ENCODE data around the gene IGFBP1.
A peak's percentile ranks its signal among the peaks of the same experiment; 100 is the strongest.

Gene IGFBP1

DNA sequence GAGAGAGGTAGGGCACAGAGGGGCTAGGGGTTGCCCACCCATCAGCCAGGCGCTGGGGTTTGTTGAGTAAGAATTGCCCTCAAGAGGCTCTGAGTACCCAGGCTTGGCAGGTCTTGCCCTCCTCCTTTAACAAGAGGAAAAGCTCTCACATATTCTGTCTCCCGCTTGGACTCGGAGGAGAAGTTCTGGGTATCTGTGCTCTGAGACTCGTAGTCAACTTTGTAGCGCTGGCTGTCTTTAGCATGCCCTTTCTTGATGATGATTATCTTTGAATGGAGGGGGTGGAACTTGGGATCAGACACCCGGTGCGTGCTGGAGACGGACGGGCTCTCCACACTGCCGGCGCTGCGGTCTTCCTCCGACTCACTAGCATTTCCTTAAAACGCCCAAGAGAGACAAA, 28.8 kb downstream of the IGFBP1 start:
- no peak for TF ChIP-seq ZFX (IDR thresholded peaks at IDR 0.05)
- TF ChIP-seq, protein P1, sequence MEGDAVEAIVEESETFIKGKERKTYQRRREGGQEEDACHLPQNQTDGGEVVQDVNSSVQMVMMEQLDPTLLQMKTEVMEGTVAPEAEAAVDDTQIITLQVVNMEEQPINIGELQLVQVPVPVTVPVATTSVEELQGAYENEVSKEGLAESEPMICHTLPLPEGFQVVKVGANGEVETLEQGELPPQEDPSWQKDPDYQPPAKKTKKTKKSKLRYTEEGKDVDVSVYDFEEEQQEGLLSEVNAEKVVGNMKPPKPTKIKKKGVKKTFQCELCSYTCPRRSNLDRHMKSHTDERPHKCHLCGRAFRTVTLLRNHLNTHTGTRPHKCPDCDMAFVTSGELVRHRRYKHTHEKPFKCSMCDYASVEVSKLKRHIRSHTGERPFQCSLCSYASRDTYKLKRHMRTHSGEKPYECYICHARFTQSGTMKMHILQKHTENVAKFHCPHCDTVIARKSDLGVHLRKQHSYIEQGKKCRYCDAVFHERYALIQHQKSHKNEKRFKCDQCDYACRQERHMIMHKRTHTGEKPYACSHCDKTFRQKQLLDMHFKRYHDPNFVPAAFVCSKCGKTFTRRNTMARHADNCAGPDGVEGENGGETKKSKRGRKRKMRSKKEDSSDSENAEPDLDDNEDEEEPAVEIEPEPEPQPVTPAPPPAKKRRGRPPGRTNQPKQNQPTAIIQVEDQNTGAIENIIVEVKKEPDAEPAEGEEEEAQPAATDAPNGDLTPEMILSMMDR (conservative IDR thresholded peaks at IDR 0.05) = no peak
- no peak overlapping the region for H3K27ac ChIP-seq

DNA sequence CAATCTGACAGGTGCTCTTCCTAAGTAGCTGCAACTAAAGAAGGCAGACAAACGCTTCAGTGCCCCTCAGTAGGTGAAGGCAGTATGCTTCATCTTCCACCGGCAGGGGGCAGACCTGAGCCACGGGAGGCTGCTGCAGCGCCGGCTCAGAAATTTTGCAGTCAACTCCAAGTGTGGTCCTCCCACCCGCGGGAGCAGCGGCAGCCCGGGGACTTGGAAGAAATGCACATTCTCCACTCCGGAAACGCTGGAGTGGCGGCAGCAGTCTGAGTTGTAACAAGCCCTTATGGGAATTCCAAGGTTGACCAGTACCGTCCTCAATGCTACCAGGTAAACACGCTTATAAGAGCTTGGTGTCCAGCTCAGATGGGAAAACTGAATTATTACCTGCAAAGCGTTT, 29.4 kb downstream of the IGFBP1 start:
- TF ChIP-seq, protein P1 (conservative IDR thresholded peaks at IDR 0.05) = peak; percentile 97
- TF ChIP-seq ZFX (IDR thresholded peaks at IDR 0.05) = no peak
- no peak overlapping the region for H3K27ac ChIP-seq

DNA sequence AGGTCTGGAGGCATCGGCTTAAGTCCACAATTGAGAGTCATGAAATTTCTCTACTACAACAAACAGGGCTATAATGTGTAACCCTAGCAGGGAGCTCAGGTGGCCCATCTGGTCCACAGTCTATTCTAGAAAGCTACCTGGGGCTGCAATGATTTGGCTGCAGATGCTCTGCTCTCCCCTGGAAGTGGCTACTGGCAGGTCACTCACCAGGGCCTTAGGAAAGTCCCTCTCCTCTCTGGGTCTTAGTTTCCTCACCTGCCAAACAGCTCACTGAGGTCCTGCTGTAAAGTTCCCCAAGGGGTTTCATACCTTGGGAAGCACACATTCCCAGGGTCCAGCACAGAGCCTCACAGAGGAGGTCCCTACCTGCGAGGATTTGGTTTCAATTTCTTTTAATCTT, 30.3 kb downstream of the IGFBP1 start:
- no peak overlapping the region for H3K27ac ChIP-seq
- TF ChIP-seq ZFX (IDR thresholded peaks at IDR 0.05) = no peak
- TF ChIP-seq, protein P1 (conservative IDR thresholded peaks at IDR 0.05) = no peak

DNA sequence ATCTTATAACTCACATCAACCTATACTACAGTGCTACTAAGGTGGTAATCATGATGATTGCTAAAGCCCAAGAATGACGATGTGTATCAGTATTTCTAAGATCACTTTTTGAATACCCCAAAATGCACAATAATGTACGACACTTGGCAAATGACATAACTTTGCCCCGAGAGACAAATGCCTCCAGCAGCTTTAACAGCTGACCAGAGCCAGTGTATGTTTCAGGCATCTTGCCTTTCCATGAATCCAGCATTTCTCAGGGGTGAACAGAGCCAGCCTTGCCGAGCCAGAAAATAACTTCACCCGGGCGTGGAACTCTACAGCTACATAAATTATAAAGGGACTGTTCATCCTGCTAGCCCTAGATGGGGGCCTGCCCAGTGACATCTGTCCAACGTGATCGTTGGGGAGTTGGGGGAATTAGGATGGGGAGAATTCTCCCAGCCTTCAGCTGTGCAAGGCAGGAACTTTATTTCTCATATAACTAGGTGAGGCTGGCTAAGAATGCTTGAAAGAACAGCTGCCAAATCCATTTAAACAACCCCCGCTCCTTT, 31.0 kb downstream of the IGFBP1 start:
- no peak for TF ChIP-seq ZFX (IDR thresholded peaks at IDR 0.05)
- TF ChIP-seq, protein P1 (conservative IDR thresholded peaks at IDR 0.05) = no peak
- H3K27ac ChIP-seq = no peak overlapping the region

DNA sequence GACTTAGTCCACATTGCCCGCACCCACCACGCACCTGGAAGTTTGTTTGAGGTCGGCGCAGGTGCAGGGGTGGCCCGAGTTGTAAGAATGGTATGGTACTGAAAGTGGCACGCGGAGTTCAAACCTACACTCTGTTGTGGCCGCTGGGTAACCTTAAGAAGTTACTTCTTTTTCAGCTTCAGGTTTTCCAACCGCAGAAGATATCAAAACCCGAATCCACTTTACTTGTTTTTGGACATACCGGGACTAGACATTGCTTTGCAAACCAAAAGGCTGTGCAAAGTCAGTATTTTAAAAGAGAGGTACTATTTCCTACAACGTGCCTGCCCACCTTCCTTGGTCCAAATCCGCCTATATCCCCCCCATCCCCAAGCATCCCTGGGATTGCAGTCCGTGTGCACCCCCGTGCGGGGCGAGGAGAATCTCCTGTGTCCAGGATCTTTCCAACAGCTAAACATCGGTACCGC, 31.7 kb downstream of the IGFBP1 start:
- TF ChIP-seq, protein P1 (conservative IDR thresholded peaks at IDR 0.05) = no peak
- TF ChIP-seq ZFX (IDR thresholded peaks at IDR 0.05) = no peak
- H3K27ac ChIP-seq = peak overlapping the region; percentile 40; the same call in 1 of the 2 replicates

DNA sequence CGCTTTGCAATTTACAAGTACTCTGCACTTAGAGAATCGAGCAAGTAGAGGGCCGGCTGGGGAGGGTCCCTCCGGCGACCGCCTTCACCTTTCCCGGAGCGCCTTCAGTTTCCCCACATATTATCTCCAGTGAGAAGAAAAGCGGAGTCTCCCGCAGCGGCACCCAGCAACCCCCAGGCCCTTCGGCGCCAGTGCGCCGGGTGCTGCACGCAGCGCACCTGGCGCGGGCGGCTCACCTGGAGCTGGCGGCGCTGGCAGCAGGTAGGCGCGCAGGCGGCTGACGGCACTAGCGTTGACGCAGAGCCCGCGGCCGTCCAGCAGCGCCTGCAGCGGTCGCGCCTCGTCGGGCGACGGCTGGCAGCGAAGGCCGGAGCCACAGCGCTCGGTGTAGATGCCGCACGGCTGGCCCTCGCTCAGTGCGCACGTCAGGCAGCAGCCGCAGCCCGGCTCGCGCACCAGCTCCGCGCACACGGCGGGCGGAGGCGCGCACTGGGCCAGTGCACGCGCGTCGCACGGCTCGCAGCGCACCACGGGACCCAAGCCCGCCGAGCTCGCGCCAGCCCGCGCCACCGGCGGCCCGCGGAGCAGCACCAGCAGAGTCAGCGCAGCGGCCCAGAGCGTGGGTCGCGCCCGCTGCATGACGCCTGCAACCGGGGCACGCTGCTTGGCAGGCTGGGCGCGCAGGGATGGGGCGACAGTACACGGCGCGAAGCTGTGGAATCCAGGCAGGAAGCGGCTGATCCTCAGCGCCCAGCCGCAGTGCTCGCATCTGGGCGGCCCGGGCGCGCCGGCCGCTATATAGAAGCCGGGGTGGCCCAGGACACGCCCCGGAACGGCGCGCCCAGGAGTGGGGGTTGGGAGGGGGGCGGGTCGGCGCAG, 32.5 kb downstream of the IGFBP1 start, which contains the start of gene IGFBP3:
Gene IGFBP3, minus strand, starts transcription at position 771 of the 879 bp plus-strand sequence. Its CDS starts 132 bp downstream, at position 639.
- peak within 1 kb of the TSS; percentile 40 for H3K27ac ChIP-seq
- TF ChIP-seq ZFX (IDR thresholded peaks at IDR 0.05) = 0 out of 2 replicates have a peak, but pooled peaks have one; percentile 23
- TF ChIP-seq, protein P1 (conservative IDR thresholded peaks at IDR 0.05) = peak; percentile 2; the same call in 1 of the 2 replicates

DNA sequence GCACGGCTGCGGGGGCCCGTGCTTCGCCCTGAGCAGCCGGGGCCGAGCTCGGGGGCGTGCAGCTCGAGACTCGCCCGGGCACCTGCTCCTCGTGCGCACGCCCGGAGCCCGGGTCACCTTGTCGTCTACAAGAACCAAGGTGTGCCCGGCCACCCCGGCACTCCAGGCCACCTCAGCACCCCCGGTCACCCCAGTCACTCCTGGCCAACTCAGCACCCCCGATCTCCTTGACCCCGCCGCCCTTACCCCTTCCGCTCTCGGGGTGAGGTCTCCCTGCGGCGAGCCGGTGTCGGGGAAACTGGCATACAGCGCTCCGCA, 33.1 kb downstream of the IGFBP1 start:
- H3K27ac ChIP-seq = peak overlapping the region; percentile 40
- TF ChIP-seq, protein P1 (conservative IDR thresholded peaks at IDR 0.05) = no peak
- no peak for TF ChIP-seq ZFX (IDR thresholded peaks at IDR 0.05)

Measured in C4-2B (cell line).